Erythroblast (primary cell): ENCODE results near the gene MYRIP.

Experiments
- GATA1 ChIP-seq: IDR thresholded peaks from 2 replicates; pipeline ENCODE4 v1.6.1; 2011; ENCODE audit warnings: low read depth, mild to moderate bottlenecking, control low read depth, low read length, moderate library complexity
- POLR2A ChIP-seq: IDR thresholded peaks from 2 replicates; pipeline ENCODE4 v1.6.1; 2011; ENCODE audit warnings: mild to moderate bottlenecking, low read length

DNA sequence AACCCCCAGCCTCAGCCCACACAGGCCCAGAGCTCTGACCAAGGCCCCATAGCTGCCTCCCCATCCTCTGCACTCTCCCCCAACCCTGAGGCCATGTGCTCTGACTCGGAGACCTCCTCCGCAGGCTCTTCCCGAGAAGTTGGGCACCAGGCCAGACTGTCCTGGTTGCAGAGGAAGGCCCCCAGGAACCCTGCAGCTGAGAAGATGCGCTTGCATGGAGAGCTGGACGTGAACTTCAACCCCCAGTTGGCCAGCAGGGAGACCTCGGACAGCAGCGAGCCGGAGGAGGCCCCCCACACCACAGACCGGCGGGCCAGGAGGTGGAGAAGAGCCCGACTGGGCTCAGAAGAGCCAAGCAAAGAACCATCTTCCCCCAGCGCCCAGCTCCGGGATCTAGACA is 380.6 kb downstream of the MYRIP start:
- TF ChIP-seq POLR2A = no peak
- no peak for TF ChIP-seq GATA1
